Mesenchymal stem cell (in vitro differentiated cells and primary cell): Measurements from ENCODE around the gene ZNF304.

Source experiments
- DNase-seq: peaks from one replicate; pipeline ENCODE4 v3.0.0-alpha.2; 2013
- H2AFZ ChIP-seq: one replicate; pipeline ENCODE4 v1.6.1; 2013; ENCODE audit warnings: low read depth, mild to moderate bottlenecking, control low read depth, inconsistent platforms, low read length, moderate library complexity
- H2AK5ac ChIP-seq: 2 replicates; pipeline ENCODE4 v1.6.1; 2013; ENCODE audit warnings: low read length, moderate library complexity, mild to moderate bottlenecking, inconsistent platforms; ENCODE audit not compliant: severe bottlenecking
- H2BK120ac ChIP-seq: one replicate; pipeline ENCODE4 v1.6.1; 2013; ENCODE audit warnings: low read depth, mild to moderate bottlenecking, inconsistent platforms, low read length, moderate library complexity
- H2BK12ac ChIP-seq, 2 experiments: one replicate each; pipeline ENCODE4 v1.6.1; 2013; ENCODE audit warnings: inconsistent platforms in 2 of 2, low read length in 2 of 2, mild to moderate bottlenecking in 2 of 2, moderate library complexity in 2 of 2, control low read depth in 1 of 2
- H2BK15ac ChIP-seq: one replicate; pipeline ENCODE4 v1.6.1; 2013; ENCODE audit warnings: mild to moderate bottlenecking, low read depth, inconsistent platforms; ENCODE audit not compliant: poor library complexity, severe bottlenecking
- H2BK5ac ChIP-seq: 2 replicates; pipeline ENCODE4 v1.6.1; 2013; ENCODE audit warnings: low read depth, mild to moderate bottlenecking, low read length, control low read depth, inconsistent platforms; ENCODE audit not compliant: poor library complexity, severe bottlenecking
- H3K14ac ChIP-seq, 2 experiments: one replicate each; pipeline ENCODE4 v1.6.1; 2013; ENCODE audit warnings: inconsistent platforms in 2 of 2, low read length in 2 of 2, control low read depth in 1 of 2, mild to moderate bottlenecking in 1 of 2, moderate library complexity in 1 of 2
- H3K18ac ChIP-seq, 2 experiments: one replicate each; pipeline ENCODE4 v1.6.1; 2013; ENCODE audit warnings: inconsistent platforms in 2 of 2, low read length in 2 of 2, control low read depth in 1 of 2, low read depth in 1 of 2, mild to moderate bottlenecking in 1 of 2
- H3K23ac ChIP-seq, 2 experiments: one replicate each; pipeline ENCODE4 v1.6.1; 2013; ENCODE audit warnings: inconsistent platforms in 2 of 2, low read length in 2 of 2, mild to moderate bottlenecking in 2 of 2, moderate library complexity in 2 of 2, control low read depth in 1 of 2
- H3K27ac ChIP-seq: 2 replicates; pipeline ENCODE4 v1.5.1; 2013; ENCODE audit warnings: mild to moderate bottlenecking, moderate library complexity, low read length, control low read depth, inconsistent platforms; ENCODE audit not compliant: poor library complexity, severe bottlenecking
- H3K27me3 ChIP-seq, 2 experiments: 2 replicates each; pipeline versions ENCODE4 v1.6.1 to v1.7.0; 2013; ENCODE audit warnings: low read length in 2 of 2, mild to moderate bottlenecking in 2 of 2, moderate library complexity in 2 of 2, control low read depth in 1 of 2, inconsistent platforms in 1 of 2; ENCODE audit not compliant: control insufficient read depth in 1 of 2, insufficient read depth in 1 of 2
- H3K36me3 ChIP-seq, 2 experiments: 2 replicates each; pipeline versions ENCODE4 v1.6.1 to v1.7.0; 2013; ENCODE audit warnings: low read length in 2 of 2, control low read depth in 1 of 2, inconsistent platforms in 1 of 2, low read depth in 1 of 2, mild to moderate bottlenecking in 1 of 2; ENCODE audit not compliant: insufficient read depth in 2 of 2, control insufficient read depth in 1 of 2
- H3K4ac ChIP-seq, 2 experiments: one replicate each; pipeline ENCODE4 v1.6.1; 2013; ENCODE audit warnings: inconsistent platforms in 2 of 2, low read length in 2 of 2, mild to moderate bottlenecking in 2 of 2, moderate library complexity in 2 of 2, control low read depth in 1 of 2, low read depth in 1 of 2
- H3K4me1 ChIP-seq: 2 replicates; pipeline ENCODE4 v1.6.1; 2013; ENCODE audit warnings: low read depth, low read length, control low read depth; ENCODE audit not compliant: control insufficient read depth, insufficient read depth
- H3K4me2 ChIP-seq: 2 replicates; pipeline ENCODE4 v1.6.1; 2013; ENCODE audit warnings: low read length, mild to moderate bottlenecking, inconsistent platforms; ENCODE audit not compliant: poor library complexity, severe bottlenecking
- H3K4me3 ChIP-seq, 2 experiments: 2 replicates each; pipeline versions ENCODE4 v1.5.1 to v1.7.0; 2013; ENCODE audit warnings: low read length in 2 of 2, mild to moderate bottlenecking in 2 of 2, control low read depth in 1 of 2, low read depth in 1 of 2; ENCODE audit not compliant: insufficient read depth in 1 of 2
- H3K79me1 ChIP-seq: replicated peaks from 2 replicates; pipeline ENCODE4 v1.6.1; 2013; ENCODE audit warnings: mild to moderate bottlenecking, control low read depth, low read length, inconsistent platforms; ENCODE audit not compliant: poor library complexity, severe bottlenecking
- H3K9ac ChIP-seq: 2 replicates; pipeline ENCODE4 v1.7.0; 2013; ENCODE audit warnings: mild to moderate bottlenecking, low read length, moderate library complexity
- H3K9me3 ChIP-seq: 2 replicates; pipeline ENCODE4 v1.7.0; 2013; ENCODE audit warnings: mild to moderate bottlenecking, low read length; ENCODE audit not compliant: control insufficient read depth
- H4K8ac ChIP-seq: one replicate; pipeline ENCODE4 v1.6.1; 2013; ENCODE audit warnings: inconsistent platforms, mild to moderate bottlenecking, low read length, moderate library complexity
- H4K91ac ChIP-seq: one replicate; pipeline ENCODE4 v1.6.1; 2013; ENCODE audit warnings: mild to moderate bottlenecking, low read length, inconsistent platforms
- WGBS: methylation state at CpG from one replicate; pipeline ENCODE4 v1.1.7; 2013; ENCODE audit warnings: mixed read lengths; 5-methylcytosine and 5-hydroxymethylcytosine counted together

Gene ZNF304

DNA sequence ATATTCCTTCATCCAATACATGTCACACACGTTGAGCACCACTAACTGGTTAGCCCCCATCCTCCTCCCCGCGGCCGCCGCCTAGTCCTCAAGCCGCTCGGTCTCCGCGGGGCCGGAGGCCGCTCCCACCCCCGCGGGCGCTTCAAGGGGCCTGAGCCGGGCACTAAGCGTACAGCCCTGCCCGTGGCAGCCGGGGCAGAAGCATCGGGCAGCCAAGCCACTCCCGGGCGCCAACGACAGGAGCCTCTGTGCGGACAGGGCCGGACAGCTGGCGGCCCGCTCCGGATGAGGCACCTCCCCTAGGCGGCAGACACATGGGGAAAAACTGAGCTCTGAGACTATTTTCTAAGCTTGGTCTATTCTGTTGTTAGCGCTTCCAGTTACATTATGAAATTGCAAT is 33.6 kb upstream of the ZNF304 start:
- Histone ChIP-seq H4K8ac (peak overlapping the region; percentile 27), H3K4ac (no peak overlapping the region), H2BK12ac (no peak overlapping the region), H3K23ac (no peak overlapping the region), H2BK120ac (no peak overlapping the region), H3K14ac (no peak overlapping the region), H2BK15ac (no peak overlapping the region), H3K79me1 (peaks cover 9% of the 10 kb centered on the region), H2AK5ac (no peak overlapping the region), H3K9ac (peak overlapping the region; percentile 62), H3K18ac (no peak overlapping the region), H4K91ac (no peak overlapping the region), H3K27me3 (peaks cover 0 to 7% of the 10 kb centered on the region in 2 experiments), H3K4me1 (peaks cover 9% of the 10 kb centered on the region), H3K4me3 (peak overlapping the region; percentile 28 to 63), H2AFZ (peak overlapping the region; percentile 69), H3K9me3 (peaks cover 3% of the 10 kb centered on the region), H3K4me2 (peak overlapping the region; percentile 4), H2BK5ac (no peak overlapping the region), H3K36me3 (no peaks in the 10 kb centered on the region), H3K27ac (no peak overlapping the region)
- 63% methylated on average over 28 of the region's 29 CpGs for WGBS
- DNase-seq, result no peak

DNA sequence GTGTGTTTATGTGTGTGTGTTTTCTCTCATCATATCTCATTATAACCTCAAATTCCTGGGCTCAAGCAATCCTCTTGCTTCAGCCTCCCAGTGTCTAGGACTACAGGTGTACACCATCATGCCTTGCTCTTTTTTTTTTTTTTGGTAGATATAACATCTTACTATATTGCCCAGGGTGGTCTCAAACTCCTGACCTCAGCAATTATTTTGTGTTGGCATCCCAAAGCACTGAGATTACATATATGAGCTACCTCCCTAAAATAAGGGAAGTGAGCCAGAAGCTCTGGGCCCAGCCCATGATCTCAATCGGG is 31.2 kb upstream of the ZNF304 start:
- H2BK12ac ChIP-seq, result no peak overlapping the region
- no peak overlapping the region for H3K14ac ChIP-seq
- peak overlapping the region in 1 of 2 experiments; percentile 86 for H3K4ac ChIP-seq
- DNase-seq, result no peak
- peak overlapping the region; percentile 40 to 93 for H3K18ac ChIP-seq
- H3K9ac ChIP-seq, result peak overlapping the region; percentile 97
- H4K91ac ChIP-seq, result no peak overlapping the region
- H3K79me1 ChIP-seq, result peaks cover 16% of the 10 kb centered on the region
- peak overlapping the region; percentile 21 for H2AK5ac ChIP-seq
- peak overlapping the region; percentile 53 for H3K4me2 ChIP-seq
- H3K9me3 ChIP-seq, result no peaks in the 10 kb centered on the region
- peaks cover 0 to 7% of the 10 kb centered on the region in 2 experiments for H3K27me3 ChIP-seq
- WGBS, result 8% methylated on average over 1 of the region's 1 CpG
- H3K4me3 ChIP-seq, result peak overlapping the region; percentile 80 to 100
- peak overlapping the region; percentile 94 for H4K8ac ChIP-seq
- H2BK120ac ChIP-seq, result no peak overlapping the region
- no peak overlapping the region for H2BK5ac ChIP-seq
- no peak overlapping the region for H2BK15ac ChIP-seq
- no peak overlapping the region for H3K23ac ChIP-seq
- H2AFZ ChIP-seq, result peak overlapping the region; percentile 88
- H3K4me1 ChIP-seq, result peaks cover 9% of the 10 kb centered on the region
- peaks cover 9 to 16% of the 10 kb centered on the region in 2 experiments for H3K36me3 ChIP-seq
- H3K27ac ChIP-seq, result peak overlapping the region; percentile 76

DNA sequence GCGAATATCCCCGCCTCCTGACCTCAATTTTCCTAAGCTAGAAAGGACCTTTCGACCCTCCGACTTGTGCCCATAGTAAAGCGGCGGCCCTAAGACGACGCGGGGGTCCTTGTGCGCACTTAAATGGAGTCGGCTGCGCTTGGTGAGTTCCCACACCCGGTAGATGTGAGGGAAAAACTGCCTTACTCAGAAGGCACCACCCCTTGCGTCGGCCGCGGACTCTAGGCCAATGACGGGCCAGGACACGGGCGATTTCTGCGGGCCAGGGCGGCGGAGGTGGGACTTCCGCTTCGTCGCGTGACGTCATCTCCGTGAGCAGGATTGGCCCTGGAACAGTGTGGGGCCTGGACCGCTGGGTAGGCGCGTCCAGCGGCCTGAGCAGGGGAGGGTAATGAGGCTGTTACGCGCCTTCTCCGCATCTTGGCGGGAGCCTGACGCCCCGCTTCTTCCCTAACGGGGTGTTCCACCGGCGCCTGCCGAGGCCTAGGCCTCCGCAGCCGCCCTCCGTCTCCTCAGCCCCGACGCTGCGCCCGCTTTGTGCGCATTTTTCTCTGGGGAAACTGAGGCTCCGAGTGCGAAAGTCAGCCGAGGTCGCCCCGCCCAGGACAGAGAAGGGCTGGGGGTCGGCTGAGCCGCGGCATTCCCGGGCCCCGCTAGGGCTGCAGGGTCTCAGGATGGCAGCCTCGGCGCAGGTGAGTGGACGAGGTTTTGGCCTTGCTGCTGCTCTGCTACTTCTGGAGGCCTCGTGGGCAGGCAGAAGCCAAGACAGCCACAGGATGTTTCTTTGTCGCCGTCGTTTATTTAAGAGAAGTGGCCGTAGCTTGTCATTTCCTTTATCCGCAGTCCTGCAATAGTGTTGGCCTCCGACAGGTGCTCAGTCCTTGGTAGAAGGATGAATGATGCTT is 30.6 kb upstream of the ZNF304 start, which contains the start of gene ZNF543:
Gene ZNF543, plus strand, starts transcription at position 293 of the 905 bp plus-strand sequence. Its CDS starts 382 bp downstream, at position 675.
- Histone ChIP-seq H3K27me3 (peaks cover 0 to 7% of the 10 kb centered on the region in 2 experiments), H2BK5ac (peak within 1 kb of the TSS; percentile 3), H3K18ac (peak within 1 kb of the TSS; percentile 40 to 93), H3K4me1 (peaks cover 9% of the 10 kb centered on the region), H3K14ac (peak within 1 kb of the TSS in 1 of 2 experiments; percentile 94), H2BK120ac (no peak within 1 kb of the TSS), H2BK15ac (peak within 1 kb of the TSS; percentile 2), H2AK5ac (peak within 1 kb of the TSS; percentile 21), H3K23ac (no peak within 1 kb of the TSS), H2AFZ (peak within 1 kb of the TSS; percentile 94), H3K9ac (peak within 1 kb of the TSS; percentile 97), H2BK12ac (no peak within 1 kb of the TSS), H3K4me2 (peak within 1 kb of the TSS; percentile 80), H4K8ac (peak within 1 kb of the TSS; percentile 94), H4K91ac (peak within 1 kb of the TSS; percentile 6), H3K4ac (peak within 1 kb of the TSS; percentile 58 to 86), H3K27ac (peak within 1 kb of the TSS; percentile 76), H3K4me3 (peak within 1 kb of the TSS; percentile 80 to 100), H3K79me1 (peaks cover 22% of the 10 kb centered on the region), H3K36me3 (peaks cover 14 to 22% of the 10 kb centered on the region in 2 experiments), H3K9me3 (no peaks in the 10 kb centered on the region)
- 1% methylated on average over 71 of the region's 71 CpGs for WGBS
- DNase-seq, result peak; percentile 97

DNA sequence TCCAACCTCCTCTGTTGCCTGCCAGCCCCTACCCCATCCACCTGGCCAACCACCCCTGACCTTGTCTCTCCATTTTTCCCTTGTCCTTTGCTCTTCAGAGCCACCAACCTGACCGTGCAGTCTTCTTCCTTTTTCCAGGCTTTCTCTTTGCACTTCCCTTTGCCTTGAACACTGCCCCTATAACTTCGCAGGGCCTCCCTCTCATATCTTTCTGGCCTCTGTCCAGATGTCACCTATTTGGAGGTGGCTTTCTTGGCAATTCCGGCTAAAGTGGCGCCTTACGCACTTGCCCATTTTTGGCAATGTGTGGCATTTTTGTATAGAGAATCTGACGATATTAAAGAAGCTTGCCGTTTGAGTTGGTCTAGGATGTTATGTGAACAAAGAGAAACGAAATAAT is 30.0 kb upstream of the ZNF304 start:
- H3K27me3 ChIP-seq, result peaks cover 0 to 3% of the 10 kb centered on the region in 2 experiments
- no peaks in the 10 kb centered on the region for H3K9me3 ChIP-seq
- H2BK120ac ChIP-seq, result no peak overlapping the region
- peaks cover 9% of the 10 kb centered on the region for H3K4me1 ChIP-seq
- no peak overlapping the region for H2AK5ac ChIP-seq
- H2BK12ac ChIP-seq, result no peak overlapping the region
- no peak overlapping the region for H2BK15ac ChIP-seq
- H3K4ac ChIP-seq, result peak overlapping the region in 1 of 2 experiments; percentile 57
- no peak overlapping the region for H3K14ac ChIP-seq
- no peak for DNase-seq
- H4K8ac ChIP-seq, result no peak overlapping the region
- H3K36me3 ChIP-seq, result peaks cover 19 to 29% of the 10 kb centered on the region in 2 experiments
- peak overlapping the region; percentile 80 for H3K4me2 ChIP-seq
- no peak overlapping the region for H3K23ac ChIP-seq
- no peak overlapping the region for H3K18ac ChIP-seq
- H4K91ac ChIP-seq, result no peak overlapping the region
- no peak overlapping the region for H2AFZ ChIP-seq
- H2BK5ac ChIP-seq, result no peak overlapping the region
- WGBS, result 61% methylated on average over 8 of the region's 8 CpGs
- no peak overlapping the region for H3K27ac ChIP-seq
- H3K79me1 ChIP-seq, result peaks cover 26% of the 10 kb centered on the region
- H3K4me3 ChIP-seq, result peak overlapping the region; percentile 80 to 100
- peak overlapping the region; percentile 97 for H3K9ac ChIP-seq
